Left hindlimb (tissue), 1 donor: Measurements from ENCODE around the gene AMN.

Experiments used
- DNase-seq: peaks from one replicate; pipeline ENCODE4 v3.0.0-alpha.2; 2018

Gene AMN

GRCh38 chr14:102899516-102899900 is 23.0 kb upstream of the AMN start:
- DNase-seq: no peak

- DNase-seq: no peak
Measured at GRCh38 chr14:102900631-102901571, 21.6 kb upstream of the AMN start.

- DNase-seq: no peak
Measured at GRCh38 chr14:102901633-102902032, 20.8 kb upstream of the AMN start.

- no peak for DNase-seq
Measured at GRCh38 chr14:102902086-102902485, 20.4 kb upstream of the AMN start.

- DNase-seq: no peak
Measured at GRCh38 chr14:102902523-102903247, 19.8 kb upstream of the AMN start.

GRCh38 chr14:102903248-102903888 is 19.1 kb upstream of the AMN start:
- no peak for DNase-seq

- no peak for DNase-seq
Measured at GRCh38 chr14:102903889-102904512, 18.5 kb upstream of the AMN start.

GRCh38 chr14:102905116-102906108 is 17.1 kb upstream of the AMN start:
- DNase-seq: no peak

- no peak for DNase-seq
Measured at GRCh38 chr14:102906616-102907302, 15.7 kb upstream of the AMN start.

- no peak for DNase-seq
Measured at GRCh38 chr14:102907303-102907844, 15.1 kb upstream of the AMN start.

- no peak for DNase-seq
Measured at GRCh38 chr14:102907980-102908730, 14.3 kb upstream of the AMN start.

GRCh38 chr14:102908766-102909455 is 13.6 kb upstream of the AMN start:
- DNase-seq: no peak

GRCh38 chr14:102909462-102909861 is 13.0 kb upstream of the AMN start:
- DNase-seq: no peak

- DNase-seq: no peak
Measured at GRCh38 chr14:102909911-102910310, 12.6 kb upstream of the AMN start.

GRCh38 chr14:102910442-102910841 is 12.0 kb upstream of the AMN start:
- no peak for DNase-seq

GRCh38 chr14:102911541-102911951 is 10.9 kb upstream of the AMN start:
- no peak for DNase-seq

- DNase-seq: no peak
Measured at GRCh38 chr14:102911991-102912761, 10.3 kb upstream of the AMN start.

- no peak for DNase-seq
Measured at GRCh38 chr14:102913341-102914211, 8.9 kb upstream of the AMN start.
